Sigmoid colon (tissue), 7 donors: ENCODE data around the gene POLR1B. TPM values are rescaled to one million over a fixed set of nuclear protein-coding genes. Genes with fewer than 3 reads are reported as not detected.
"Not testable (repeated sequence)": the region's sequence is repeated elsewhere in the genome, so short reads cannot be mapped to it uniquely, and the experiment has no call there.

Source experiments
- DNase-seq: peaks from one replicate; pipeline ENCODE4 v3.0.0-alpha.2; 2019
- H3K27ac ChIP-seq, 4 donors: fragments of 200-600 bp; sonication (generic); one replicate each; pipeline ENCODE4 v1.5.1; 2016 to 2019; ENCODE audit warnings: mild to moderate bottlenecking in 1 of 4
- H3K27me3 ChIP-seq, 3 donors: fragments of 200-600 bp; sonication (generic); one replicate each; pipeline ENCODE4 v1.5.1; 2019; ENCODE audit warnings: mild to moderate bottlenecking in 1 of 3
- H3K36me3 ChIP-seq, 4 donors: fragments of 200-600 bp; sonication (generic); one replicate each; pipeline ENCODE4 v1.5.1; 2016 to 2019
- H3K4me1 ChIP-seq, 4 donors: fragments of 200-600 bp; sonication (generic); one replicate each; pipeline ENCODE4 v1.5.1; 2017 to 2019
- H3K4me3 ChIP-seq, 4 donors: fragments of 200-600 bp; sonication (generic); one replicate each; pipeline ENCODE4 v1.5.1; 2017 to 2019; ENCODE audit warnings: mild to moderate bottlenecking in 2 of 4, moderate library complexity in 1 of 4
- H3K9me3 ChIP-seq, 4 donors: fragments of 200-600 bp in 3 of 4; sonication (generic) in 3 of 4; one replicate each; pipeline versions ENCODE4 v1.5.1 to v1.6.1; 2013 to 2019
- CTCF ChIP-seq, 4 experiments: fragments of 450-650 bp in 3 of 4; fragments of 200-600 bp in 1 of 4; IDR thresholded peaks; one replicate each; pipeline ENCODE4 v1.5.1; 2016 to 2019; ENCODE audit warnings: antibody characterized with exemption in 4 of 4, mild to moderate bottlenecking in 3 of 4, moderate library complexity in 2 of 4
- EP300 ChIP-seq, 4 donors: sonication (generic); formaldehyde crosslinking; IDR thresholded peaks; one replicate each; pipeline ENCODE4 v1.6.1; 2017; ENCODE audit warnings: antibody characterized with exemption in 4 of 4
- POLR2A ChIP-seq, 2 donors: fragments of 450-650 bp; IDR thresholded peaks; one replicate each; pipeline ENCODE4 v1.6.1; 2016; ENCODE audit warnings: antibody characterized with exemption in 2 of 2, mild to moderate bottlenecking in 2 of 2, moderate library complexity in 2 of 2
- POLR2AphosphoS5 ChIP-seq, 4 donors: sonication (generic); formaldehyde crosslinking; IDR thresholded peaks; one replicate each; pipeline ENCODE4 v1.6.1; 2017; ENCODE audit warnings: antibody characterized with exemption in 4 of 4
- WGBS, 2 donors: extraction: QIAGEN DNeasy Blood & Tissue Kit; methylation state at CpG; one replicate each; pipeline ENCODE4 v1.1.7; 2013; 5-methylcytosine and 5-hydroxymethylcytosine counted together
- intact Hi-C: fragments of 100-400 bp; cut with DNase I; formaldehyde crosslinking; loops from one replicate; pipeline ENCODE4 v1.15.1; 2023
- polyA plus RNA-seq, 3 donors: library from polyadenylated mRNA; stranded (reverse); fragments of 200-250 nt; gene quantifications; one replicate each; pipeline ENCODE4 v1.2.3, GENCODE V29; 2013
- total RNA-seq, 4 donors: library from RNA; depleted of rRNA; stranded (reverse); fragments of >200 nt; gene quantifications; one replicate each; pipeline ENCODE4 v1.1.0, GENCODE V29; 2016
- donor health status: healthy with polysubstance abuse.
- donor health status: Bipolar disorder and iron deficiency.
- donor health status: healthy.

The POLR1B gene
- total and polyA plus RNA-seq, 7 donors = 3.6 to 8.9 (median 7.8) TPM

GRCh38 chr2:112606547-112606946, 64.3 kb downstream of the POLR1B start:
- TF ChIP-seq EP300 (IDR thresholded peaks at IDR 0.05) (no peak), POLR2AphosphoS5 (IDR thresholded peaks at IDR 0.05) (no peak), CTCF (IDR thresholded peaks at IDR 0.05) (no peak), POLR2A (IDR thresholded peaks at IDR 0.05) (no peak)
- Histone ChIP-seq H3K4me1 (no peaks in the 10 kb centered on the region), H3K36me3 (no peaks in the 10 kb centered on the region), H3K27ac (no peak overlapping the region), H3K9me3 (no peaks in the 10 kb centered on the region), H3K4me3 (no peak overlapping the region), H3K27me3 (no peaks in the 10 kb centered on the region)
- WGBS, 2 donors = 45 to 68% methylated on average over 4 of the region's 4 CpGs
- DNase-seq = peak; percentile 20
- intact Hi-C loops = no loop called here

GRCh38 chr2:112607680-112608438, 65.6 kb downstream of the POLR1B start:
- Histone ChIP-seq H3K27ac (no peak overlapping the region), H3K4me3 (no peak overlapping the region), H3K4me1 (no peaks in the 10 kb centered on the region), H3K27me3 (no peaks in the 10 kb centered on the region), H3K36me3 (no peaks in the 10 kb centered on the region), H3K9me3 (no peaks in the 10 kb centered on the region)
- intact Hi-C loops = no loop called here
- DNase-seq = peak; percentile 25
- 89 to 93% methylated on average over 8 of the region's 8 CpGs for WGBS, 2 donors
- no peak for TF ChIP-seq CTCF (IDR thresholded peaks at IDR 0.05)
- TF ChIP-seq EP300 (IDR thresholded peaks at IDR 0.05) = no peak
- TF ChIP-seq POLR2A (IDR thresholded peaks at IDR 0.05) = no peak
- no peak for TF ChIP-seq POLR2AphosphoS5 (IDR thresholded peaks at IDR 0.05)

GRCh38 chr2:112609320-112609719, 67.1 kb downstream of the POLR1B start:
- H3K27me3 ChIP-seq, intact Hi-C loops, H3K36me3 ChIP-seq, H3K4me1 ChIP-seq, H3K27ac ChIP-seq, H3K9me3 ChIP-seq, H3K4me3 ChIP-seq: not testable (repeated sequence)
- WGBS, 2 donors = 91 to 98% methylated on average over 4 of the region's 4 CpGs
- DNase-seq = peak; percentile 11

DNA sequence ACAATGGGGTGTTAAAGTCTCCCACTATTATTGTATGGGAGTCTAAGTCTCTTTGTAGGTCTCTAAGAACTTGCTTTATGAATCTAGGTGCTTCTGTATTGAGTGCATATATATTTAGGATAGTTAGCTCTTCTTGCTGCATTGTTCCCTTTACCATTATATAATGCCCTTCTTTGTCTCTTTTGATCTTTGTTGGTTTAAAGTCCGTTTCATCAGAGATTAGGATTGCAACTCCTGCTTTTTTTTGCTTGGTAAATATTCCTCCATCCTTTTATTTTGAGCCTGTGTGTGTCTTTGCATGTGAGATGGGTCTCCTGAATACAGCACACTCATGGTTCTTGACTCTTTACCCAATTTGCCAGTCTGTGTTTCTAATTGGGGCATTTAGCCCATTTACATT, 70.0 kb downstream of the POLR1B start:
- 41 to 72% methylated on average over 1 of the region's 1 CpG for WGBS, 2 donors
- intact Hi-C loops, H3K4me1 ChIP-seq, H3K4me3 ChIP-seq, H3K36me3 ChIP-seq, DNase-seq, H3K27me3 ChIP-seq, H3K9me3 ChIP-seq, H3K27ac ChIP-seq: not testable (repeated sequence)

DNA sequence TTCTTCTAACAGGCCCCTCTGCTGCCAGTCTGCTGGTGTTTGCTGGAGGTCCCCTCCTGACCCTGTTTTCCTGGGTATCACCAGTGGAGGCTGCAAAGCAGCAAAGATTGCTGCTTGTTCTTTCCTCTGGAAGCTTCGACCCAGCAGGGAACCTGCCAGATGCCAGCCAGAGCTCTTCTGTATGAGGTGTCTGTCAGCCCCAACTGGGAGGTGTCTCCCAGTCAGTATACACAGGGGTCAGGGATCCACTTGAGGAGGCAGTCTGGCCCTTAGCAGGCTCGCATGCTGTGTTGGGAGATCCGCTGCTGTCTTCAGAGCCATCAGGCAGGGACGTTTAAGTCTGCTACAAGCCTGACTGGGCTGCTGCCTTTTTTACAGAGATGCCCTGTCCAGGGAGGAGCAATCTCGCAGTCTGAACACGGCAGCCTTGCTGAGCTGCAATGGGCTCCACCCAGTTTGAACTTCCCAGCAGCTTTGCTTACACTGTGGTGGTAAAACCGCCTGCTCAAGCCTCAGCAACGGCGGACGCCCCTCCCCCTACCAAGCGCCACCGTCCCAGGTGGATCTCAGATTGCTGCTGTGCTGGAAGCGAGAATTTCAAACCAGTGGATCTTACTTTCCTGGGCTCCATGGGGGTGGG, 72.1 kb downstream of the POLR1B start:
- 24 to 65% methylated on average over 13 of the region's 13 CpGs for WGBS, 2 donors
- Histone ChIP-seq H3K9me3 (no peaks in the 10 kb centered on the region), H3K27ac (no peak overlapping the region), H3K4me3 (no peak overlapping the region), H3K27me3 (no peaks in the 10 kb centered on the region), H3K4me1 (no peaks in the 10 kb centered on the region), H3K36me3 (no peaks in the 10 kb centered on the region)
- intact Hi-C loops = no loop called here
- peak; percentile 53 for DNase-seq
- TF ChIP-seq CTCF (IDR thresholded peaks at IDR 0.05) (no peak), POLR2A (IDR thresholded peaks at IDR 0.05) (no peak), EP300 (IDR thresholded peaks at IDR 0.05) (no peak), POLR2AphosphoS5 (IDR thresholded peaks at IDR 0.05) (no peak)
